Endometrium (tissue), 2 donors: ENCODE measurements around the gene METAP2.

Experiments
- FAIRE-seq: peaks from 2 replicates; lab custom pipeline; 2012; peaks lifted over from hg19 to GRCh38; lab: Jason Lieb, UNC
- donor health status: control.
- donor health status: control.

Gene METAP2

GRCh38 chr12:95513599-95513998 lies 39.6 kb downstream of the METAP2 start:
- FAIRE-seq = no peak

GRCh38 chr12:95515197-95515596 lies 41.2 kb downstream of the METAP2 start:
- FAIRE-seq = no peak

GRCh38 chr12:95516757-95517156 lies 42.8 kb downstream of the METAP2 start:
- FAIRE-seq = no peak

GRCh38 chr12:95517246-95517645 lies 43.3 kb downstream of the METAP2 start:
- peak; percentile 50 for FAIRE-seq

- no peak for FAIRE-seq
These were observed 45.0 kb downstream of the METAP2 start for GRCh38 chr12:95518944-95519343.

- FAIRE-seq = no peak
These were observed 46.9 kb downstream of the METAP2 start for GRCh38 chr12:95520816-95521215.

GRCh38 chr12:95522692-95523091 lies 48.7 kb downstream of the METAP2 start:
- no peak for FAIRE-seq

- FAIRE-seq = no peak
These were observed 54.5 kb downstream of the METAP2 start for GRCh38 chr12:95528431-95528830.

GRCh38 chr12:95529693-95530225 lies 55.8 kb downstream of the METAP2 start:
- no peak for FAIRE-seq

- FAIRE-seq = no peak
These were observed 58.9 kb downstream of the METAP2 start for GRCh38 chr12:95532851-95533250.

GRCh38 chr12:95533985-95534384 lies 60.0 kb downstream of the METAP2 start:
- no peak for FAIRE-seq

GRCh38 chr12:95538006-95538405 lies 64.1 kb downstream of the METAP2 start:
- FAIRE-seq = no peak

GRCh38 chr12:95538656-95539055 lies 64.7 kb downstream of the METAP2 start:
- FAIRE-seq = no peak

GRCh38 chr12:95541436-95541835 lies 67.5 kb downstream of the METAP2 start:
- FAIRE-seq = no peak

GRCh38 chr12:95543305-95543704 lies 69.4 kb downstream of the METAP2 start:
- FAIRE-seq = no peak

GRCh38 chr12:95544756-95545155 lies 70.8 kb downstream of the METAP2 start:
- peak; percentile 45 for FAIRE-seq

GRCh38 chr12:95545303-95545702 lies 71.4 kb downstream of the METAP2 start:
- no peak for FAIRE-seq

GRCh38 chr12:95545731-95546490 lies 72.0 kb downstream of the METAP2 start:
- no peak for FAIRE-seq

- no peak for FAIRE-seq
These were observed 72.5 kb downstream of the METAP2 start for GRCh38 chr12:95546491-95546813.

GRCh38 chr12:95547522-95548055 lies 73.6 kb downstream of the METAP2 start:
- no peak for FAIRE-seq

GRCh38 chr12:95548056-95548538 lies 74.1 kb downstream of the METAP2 start:
- FAIRE-seq = no peak

GRCh38 chr12:95548539-95549391 lies 74.8 kb downstream of the METAP2 start:
- no peak for FAIRE-seq
